ENCODE measurements around the gene NRXN3. TPM values are rescaled to one million over a fixed set of nuclear protein-coding genes. Genes with fewer than 3 reads are reported as not detected.

NRXN3 gene
- total RNA-seq (2014; rRNA removed; shearing (Covaris generic)) = not detected in 2 replicates

- peak; percentile 24 for DNase-seq (ENCODE audit: low spot score)
- in situ Hi-C loops (cut with HindIII; ENCODE audit: low sequenced_read_pairs) = no loop called here
Observed at GRCh38 chr14:78170203-78170602, at the start of gene NRXN3. Gene NRXN3 (plus strand): TSS chr14:78170373. CDS start chr14:78243094, 72,721 bp downstream.

DNA sequence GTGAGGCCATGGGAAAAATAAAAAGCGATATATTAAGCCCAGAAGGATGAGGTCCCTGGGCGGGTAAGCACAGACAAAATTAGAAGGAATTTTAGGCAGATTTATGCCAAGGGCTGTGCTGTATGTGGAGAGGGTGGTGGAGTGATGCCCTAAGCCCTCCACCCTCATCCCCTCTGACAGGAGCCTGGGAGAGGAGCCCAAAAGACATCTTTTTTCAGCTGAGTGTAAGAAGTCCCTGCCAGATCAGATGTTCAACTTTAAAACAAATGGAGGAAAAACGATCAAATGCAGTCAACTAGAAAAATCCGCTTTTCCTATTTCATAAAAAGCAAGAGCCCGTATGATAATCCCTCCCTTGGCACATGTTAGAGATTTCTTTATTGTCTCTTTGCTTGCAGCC, 47.7 kb upstream of the NRXN3 start:
- no peak for DNase-seq (ENCODE audit: low spot score)
- in situ Hi-C loops (cut with HindIII; ENCODE audit: low sequenced_read_pairs) = no loop called here

DNA sequence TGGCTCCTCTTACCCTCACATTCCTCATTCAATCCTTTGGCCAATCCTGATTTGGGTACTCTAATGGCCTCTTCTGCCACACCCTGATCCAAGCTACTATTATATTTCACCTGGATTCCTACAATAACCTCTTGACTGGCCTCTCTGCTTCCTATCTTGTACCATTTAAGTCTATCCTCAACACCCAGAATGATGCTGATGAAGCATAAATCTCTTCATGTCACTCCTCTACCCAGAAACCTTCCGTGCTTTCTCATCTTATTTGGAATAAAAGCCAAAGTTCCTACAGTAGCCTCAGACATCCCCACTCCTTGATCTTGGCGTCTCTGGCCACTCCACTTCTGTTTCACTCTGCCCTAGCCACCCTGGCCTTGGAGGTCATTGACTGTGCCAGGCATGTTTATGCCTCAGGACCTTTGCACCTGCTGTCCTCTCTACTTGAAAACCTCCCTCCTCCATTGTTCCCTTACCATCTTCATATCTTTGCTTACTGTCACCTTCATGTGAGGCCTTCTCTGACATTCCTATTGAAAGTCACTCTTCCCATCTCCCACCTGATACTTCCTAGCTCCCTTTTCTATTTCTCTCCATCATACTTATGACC, 46.4 kb upstream of the NRXN3 start:
- DNase-seq (ENCODE audit: low spot score) = no peak

DNA sequence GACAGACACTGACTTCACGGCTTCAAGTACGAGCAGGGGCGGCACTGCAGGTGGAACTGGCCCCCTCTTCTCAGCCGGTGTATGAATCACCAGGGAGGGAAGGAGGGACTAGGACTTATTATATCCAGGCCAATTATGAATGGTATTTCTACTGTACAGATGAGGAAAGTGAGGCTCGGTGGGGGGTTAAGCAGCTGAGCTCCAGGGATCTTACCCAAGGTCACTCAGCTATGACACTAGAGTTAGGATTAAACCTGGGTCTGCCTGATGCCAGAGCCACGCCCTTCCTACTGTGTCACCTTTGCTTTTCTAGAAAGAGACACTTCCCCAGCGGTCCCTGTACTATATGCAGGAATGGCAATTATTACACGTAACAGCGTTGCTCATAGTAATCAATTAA, 42.2 kb upstream of the NRXN3 start:
- in situ Hi-C loops (cut with HindIII; ENCODE audit: low sequenced_read_pairs) = no loop called here
- DNase-seq (ENCODE audit: low spot score) = no peak

More for the DNA sequence above, 46.4 kb upstream of the NRXN3 start:
- in situ Hi-C loops (cut with HindIII; ENCODE audit: low sequenced_read_pairs) = no loop called here

DNA sequence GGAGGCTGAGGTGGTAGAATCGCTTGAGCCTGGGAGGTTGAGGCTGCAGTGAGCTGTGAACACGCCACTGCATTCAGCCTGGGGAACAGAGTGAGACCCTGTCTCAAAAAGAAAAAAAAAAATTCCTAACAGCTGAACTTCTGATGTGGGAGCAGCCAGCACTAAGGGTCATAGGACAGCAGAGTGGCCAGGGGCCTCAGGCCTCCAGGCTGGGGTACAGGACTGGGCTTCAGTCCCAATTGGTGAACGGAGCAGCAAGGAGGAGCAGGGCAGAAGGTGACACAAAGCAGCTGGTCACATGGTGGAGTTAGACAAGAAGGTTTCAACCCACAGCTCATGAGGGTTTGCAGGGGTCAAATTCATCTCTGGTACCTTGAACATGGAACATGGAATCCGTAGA, 40.8 kb upstream of the NRXN3 start:
- in situ Hi-C loops (cut with HindIII; ENCODE audit: low sequenced_read_pairs) = no loop called here
- no peak for DNase-seq (ENCODE audit: low spot score)

DNA sequence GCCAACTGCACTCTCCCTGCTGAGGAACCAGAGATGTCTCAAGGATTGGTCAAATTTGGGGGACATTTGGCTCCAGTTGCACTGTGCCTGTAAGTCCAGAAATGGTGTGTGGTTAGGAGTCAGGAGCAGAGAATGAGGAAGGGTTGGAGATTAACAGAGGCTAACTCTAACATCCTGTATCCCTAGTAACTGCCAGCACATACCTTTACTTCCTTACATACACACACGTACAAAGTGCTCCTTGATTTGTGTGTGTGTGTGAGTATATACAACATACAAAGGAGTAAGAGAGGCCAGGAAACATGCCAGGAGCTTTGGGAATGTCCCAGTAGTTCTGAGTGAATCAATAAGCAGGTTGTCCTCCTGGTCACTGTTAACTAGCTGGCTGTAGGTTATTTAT, 39.8 kb upstream of the NRXN3 start:
- DNase-seq (ENCODE audit: low spot score) = no peak
- in situ Hi-C loops (cut with HindIII; ENCODE audit: low sequenced_read_pairs) = no loop called here

DNA sequence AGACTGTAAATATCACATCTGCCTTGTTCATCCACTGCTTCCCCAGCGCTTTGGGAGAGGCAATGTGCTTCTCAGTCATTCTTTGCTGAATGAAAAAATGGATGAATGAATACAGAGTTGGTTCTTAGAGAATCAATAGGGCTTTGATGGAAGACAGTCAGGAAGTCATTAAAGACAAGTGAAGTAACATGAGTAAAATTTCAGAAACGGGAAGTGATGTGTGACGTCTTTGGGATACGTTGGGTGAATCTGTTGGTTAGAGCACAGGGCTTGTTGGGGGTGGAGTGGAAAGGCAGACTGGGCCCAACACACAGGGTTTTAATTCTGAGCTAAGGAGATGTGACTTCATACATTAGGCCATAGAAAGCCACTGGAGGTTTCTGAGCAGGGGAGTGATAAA, 39.0 kb upstream of the NRXN3 start:
- DNase-seq (ENCODE audit: low spot score) = no peak
- in situ Hi-C loops (cut with HindIII; ENCODE audit: low sequenced_read_pairs) = no loop called here

DNA sequence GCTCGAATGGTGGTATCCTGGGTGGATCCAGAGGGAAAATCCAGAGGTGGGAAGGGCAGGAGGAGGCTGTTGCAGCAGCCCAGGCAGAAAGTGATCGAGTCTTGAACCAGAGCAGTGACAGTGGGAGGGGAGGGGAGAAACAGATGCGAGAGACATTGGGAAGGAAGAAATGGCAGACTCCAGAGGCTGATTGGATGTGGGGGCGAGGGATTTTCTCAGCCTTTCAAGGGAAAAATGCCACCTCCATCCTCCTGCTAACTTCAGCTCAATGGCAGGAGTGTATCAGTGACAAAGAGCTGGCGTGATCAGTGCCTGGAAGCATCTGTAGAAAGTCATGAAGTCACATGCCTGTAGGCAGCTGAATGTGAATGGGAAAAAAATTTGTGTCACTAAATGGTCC, 38.6 kb upstream of the NRXN3 start:
- DNase-seq (ENCODE audit: low spot score) = no peak
- in situ Hi-C loops (cut with HindIII; ENCODE audit: low sequenced_read_pairs) = no loop called here

DNA sequence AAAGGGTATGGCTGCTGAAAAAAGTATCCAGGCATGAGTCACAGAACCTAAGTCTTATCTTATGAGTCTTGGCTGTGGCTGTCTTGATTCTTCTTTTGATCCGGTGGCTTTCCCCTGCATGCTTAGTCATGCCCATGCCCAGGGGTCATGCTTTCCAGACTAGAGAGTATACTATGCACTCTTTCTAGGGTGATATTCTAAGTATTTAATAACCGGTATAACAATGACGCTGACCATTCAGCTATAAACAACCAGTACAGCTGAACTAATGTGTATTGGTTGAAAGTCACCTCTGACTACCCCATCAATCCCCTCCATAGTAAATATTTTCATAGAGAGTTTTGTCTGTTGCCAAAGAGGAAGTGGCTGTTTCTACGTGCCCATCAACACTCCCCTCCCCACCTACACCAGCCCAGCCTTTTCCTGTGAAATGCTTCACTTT, 34.7 kb upstream of the NRXN3 start:
- in situ Hi-C loops (cut with HindIII; ENCODE audit: low sequenced_read_pairs) = no loop called here
- no peak for DNase-seq (ENCODE audit: low spot score)

GRCh38 chr14:78136695-78137094, 33.5 kb upstream of the NRXN3 start:
- DNase-seq (ENCODE audit: low spot score) = no peak
- in situ Hi-C loops (cut with HindIII; ENCODE audit: low sequenced_read_pairs) = no loop called here

DNA sequence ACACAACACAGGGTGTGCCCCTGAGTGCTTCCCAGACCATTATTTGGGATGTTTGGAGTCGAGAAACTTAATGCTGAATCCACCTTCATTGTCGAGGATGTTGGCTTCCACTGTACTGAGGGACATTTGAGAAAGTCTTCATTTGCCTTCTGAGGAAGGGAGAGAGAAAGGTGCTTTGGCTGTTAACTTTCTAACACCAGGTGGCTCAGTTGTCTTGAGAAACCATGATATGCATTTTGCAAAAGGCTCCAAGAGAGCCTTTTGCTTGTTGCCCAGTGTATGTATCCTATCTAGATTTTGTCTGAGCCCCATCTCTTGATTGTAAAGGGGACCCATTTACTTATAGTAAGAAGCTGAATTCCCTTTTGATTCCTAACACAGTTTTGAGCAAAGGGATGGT, 28.6 kb upstream of the NRXN3 start:
- peak; percentile 1 for DNase-seq (ENCODE audit: low spot score)
- in situ Hi-C loops (cut with HindIII; ENCODE audit: low sequenced_read_pairs) = no loop called here

DNA sequence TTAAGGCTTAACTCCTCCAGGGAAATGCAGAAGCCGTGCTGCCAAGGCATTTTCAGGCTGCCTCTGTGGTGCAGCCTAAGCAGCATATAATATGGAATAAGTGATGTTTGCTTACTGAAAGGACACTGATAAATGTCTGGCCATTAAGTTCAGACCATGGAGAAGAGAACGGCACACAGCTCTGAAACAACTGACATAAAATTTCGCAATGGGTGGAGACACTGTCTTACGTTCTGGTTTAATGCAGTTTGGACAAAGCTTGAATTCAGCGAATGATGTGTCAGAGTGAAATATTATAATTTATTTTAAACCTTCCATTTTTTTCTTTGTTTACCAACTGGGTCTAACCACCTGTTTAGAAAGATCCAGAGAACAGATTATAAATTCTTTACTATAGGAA, 27.2 kb upstream of the NRXN3 start:
- in situ Hi-C loops (cut with HindIII; ENCODE audit: low sequenced_read_pairs) = no loop called here
- no peak for DNase-seq (ENCODE audit: low spot score)

DNA sequence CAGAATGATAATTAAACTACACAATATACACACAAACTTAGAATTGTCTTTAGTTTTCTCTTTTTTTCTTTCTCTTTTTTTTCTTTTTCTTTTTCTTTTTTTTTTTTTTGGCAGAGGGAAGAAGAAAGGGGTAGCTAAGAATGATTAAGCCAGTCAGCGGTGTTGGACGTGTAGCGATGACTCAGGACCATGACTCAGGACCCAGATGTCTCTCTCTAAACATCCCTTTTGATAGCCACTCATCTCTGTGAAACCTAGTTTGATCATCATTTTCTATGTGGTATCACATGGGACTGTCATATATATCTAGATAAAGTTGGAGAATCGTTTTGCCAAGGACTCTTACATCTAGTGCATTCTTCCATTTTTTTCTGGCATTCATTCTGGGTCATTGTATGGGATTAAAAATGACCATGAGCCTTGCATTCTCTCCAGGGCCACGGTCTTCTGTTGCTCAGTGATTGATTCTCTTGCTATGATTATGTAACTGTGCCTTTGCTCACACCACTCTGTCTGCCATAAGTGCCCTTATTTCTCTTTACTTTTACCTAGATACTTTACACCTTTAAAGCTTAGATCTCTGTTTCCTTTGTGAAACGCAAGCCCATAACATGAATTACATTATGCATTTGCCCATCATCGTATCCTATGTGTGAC, 26.6 kb upstream of the NRXN3 start:
- no peak for DNase-seq (ENCODE audit: low spot score)
- in situ Hi-C loops (cut with HindIII; ENCODE audit: low sequenced_read_pairs) = no loop called here

DNA sequence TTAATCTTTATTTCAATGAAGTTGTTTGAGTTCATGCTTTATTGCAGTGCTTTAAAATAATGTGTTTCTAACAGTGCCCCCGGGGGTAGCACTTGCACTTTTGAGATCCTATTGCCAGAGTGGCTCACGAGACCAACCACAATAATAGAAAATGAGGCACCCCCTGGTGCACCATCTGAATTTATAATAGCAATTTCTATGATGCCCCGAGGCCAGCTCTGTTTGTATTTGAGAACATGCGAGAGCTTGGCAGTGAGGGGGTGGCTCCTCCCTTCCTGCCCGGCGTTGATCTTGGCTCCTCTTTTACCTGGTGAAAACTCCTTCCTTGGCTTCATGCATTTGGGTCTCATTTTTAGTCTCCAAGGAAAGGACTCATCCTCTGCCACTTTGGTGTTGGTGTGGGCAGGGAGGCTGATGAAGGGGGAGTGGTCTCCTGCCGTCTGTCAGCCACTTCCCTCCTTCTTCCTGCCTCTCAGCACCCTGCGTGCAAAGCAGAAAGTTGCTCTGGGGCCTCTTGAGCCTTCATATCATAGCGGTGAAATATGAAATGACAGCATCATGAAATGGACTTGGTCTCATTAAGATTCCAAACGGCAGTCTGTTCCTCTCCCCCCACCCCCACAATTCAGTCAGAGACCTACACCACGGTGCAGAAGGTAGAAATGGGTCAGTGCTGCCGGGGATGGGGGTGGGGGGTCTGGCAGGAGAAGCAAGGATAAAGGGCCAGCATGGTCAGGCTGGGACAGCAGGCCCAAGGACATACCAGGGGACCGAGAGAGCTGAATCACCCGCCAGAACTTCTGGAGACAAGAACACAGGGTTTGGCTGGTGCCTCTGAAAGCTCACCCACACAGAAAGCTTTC, 17.7 kb upstream of the NRXN3 start:
- in situ Hi-C loops (cut with HindIII; ENCODE audit: low sequenced_read_pairs) = no loop called here
- no peak for DNase-seq (ENCODE audit: low spot score)

- DNase-seq (ENCODE audit: low spot score) = peak; percentile 7
- in situ Hi-C loops (cut with HindIII; ENCODE audit: low sequenced_read_pairs) = no loop called here
Observed at GRCh38 chr14:78153064-78153341, 17.2 kb upstream of the NRXN3 start.

- in situ Hi-C loops (cut with HindIII; ENCODE audit: low sequenced_read_pairs) = no loop called here
- no peak for DNase-seq (ENCODE audit: low spot score)
Observed at GRCh38 chr14:78154827-78155226, 15.3 kb upstream of the NRXN3 start.

GRCh38 chr14:78156196-78156595, 14.0 kb upstream of the NRXN3 start:
- DNase-seq (ENCODE audit: low spot score) = no peak
- in situ Hi-C loops (cut with HindIII; ENCODE audit: low sequenced_read_pairs) = no loop called here

- in situ Hi-C loops (cut with HindIII; ENCODE audit: low sequenced_read_pairs) = no loop called here
- no peak for DNase-seq (ENCODE audit: low spot score)
Observed at GRCh38 chr14:78157494-78158437, 12.4 kb upstream of the NRXN3 start.

DNA sequence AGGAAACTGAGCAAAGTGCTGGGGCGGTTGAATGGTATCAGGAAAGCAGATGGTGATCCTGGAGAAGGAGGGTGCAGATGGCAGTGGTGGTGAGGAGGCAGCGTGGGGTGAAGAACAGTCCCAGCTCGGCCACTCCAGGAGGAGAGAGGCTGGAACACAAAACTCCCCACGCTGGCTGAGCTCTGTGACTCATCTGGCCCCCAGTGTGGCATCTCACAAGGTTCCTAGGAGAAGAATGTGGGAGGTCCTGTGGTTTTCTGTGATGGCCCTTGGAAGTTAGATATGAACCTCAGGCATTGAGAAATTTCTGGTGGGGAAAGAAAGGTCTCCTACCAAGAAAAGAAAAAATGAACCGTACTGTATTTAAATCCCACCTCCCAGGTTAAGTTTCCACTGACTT, 8.0 kb upstream of the NRXN3 start:
- in situ Hi-C loops (cut with HindIII; ENCODE audit: low sequenced_read_pairs) = no loop called here
- DNase-seq (ENCODE audit: low spot score) = no peak

Data from G401 (cell line).